ENCODE data around the gene DHRS11. TPM values are rescaled to one million over a fixed set of nuclear protein-coding genes. Genes with fewer than 3 reads are reported as not detected.

The DHRS11 gene
- total RNA-seq, 1 donor from 2014 or later = 12.4 TPM

GRCh38 chr17:36629252-36629847, 37.7 kb downstream of the DHRS11 start:
- Mint-ChIP-seq H3K4me1 (ENCODE audit: low read depth) (no peaks in the 10 kb centered on the region), H3K27ac (no peak overlapping the region), H3K27me3 (ENCODE audit: low read depth) (peaks cover 5% of the 10 kb centered on the region), H3K36me3 (ENCODE audit: low read depth) (no peaks in the 10 kb centered on the region), H3K4me3 (ENCODE audit: low read depth) (no peak overlapping the region), H3K9me3 (no peaks in the 10 kb centered on the region)
- peak; percentile 68 for DNase-seq (ENCODE audit: low spot score)
- intact Hi-C loops (cut with micrococcal nuclease) = loop anchor here (1.0 to 5.0 kb wide), 4 partner anchors 78 to 418 kb away; no protein-coding TSS in a partner anchor

GRCh38 chr17:36629970-36630502, 38.4 kb downstream of the DHRS11 start:
- Mint-ChIP-seq H3K27ac (no peak overlapping the region), H3K27me3 (ENCODE audit: low read depth) (peaks cover 5% of the 10 kb centered on the region), H3K4me3 (ENCODE audit: low read depth) (no peak overlapping the region), H3K9me3 (no peaks in the 10 kb centered on the region), H3K4me1 (ENCODE audit: low read depth) (no peaks in the 10 kb centered on the region), H3K36me3 (ENCODE audit: low read depth) (no peaks in the 10 kb centered on the region)
- DNase-seq (ENCODE audit: low spot score) = no peak
- intact Hi-C loops (cut with micrococcal nuclease) = loop anchor here (1.0 to 5.0 kb wide), 4 partner anchors 77 to 417 kb away; no protein-coding TSS in a partner anchor

GRCh38 chr17:36631022-36631421, 39.3 kb downstream of the DHRS11 start:
- H3K36me3 Mint-ChIP-seq (ENCODE audit: low read depth) = no peaks in the 10 kb centered on the region
- H3K4me1 Mint-ChIP-seq (ENCODE audit: low read depth) = no peaks in the 10 kb centered on the region
- no peaks in the 10 kb centered on the region for H3K9me3 Mint-ChIP-seq
- H3K27me3 Mint-ChIP-seq (ENCODE audit: low read depth) = peaks cover 5% of the 10 kb centered on the region
- no peak for DNase-seq (ENCODE audit: low spot score)
- intact Hi-C loops (cut with micrococcal nuclease) = no loop called here
- no peak overlapping the region for H3K27ac Mint-ChIP-seq
- no peak overlapping the region for H3K4me3 Mint-ChIP-seq (ENCODE audit: low read depth)

GRCh38 chr17:36632916-36633771, 41.5 kb downstream of the DHRS11 start:
- H3K4me1 Mint-ChIP-seq (ENCODE audit: low read depth) = no peaks in the 10 kb centered on the region
- H3K9me3 Mint-ChIP-seq = no peaks in the 10 kb centered on the region
- H3K27ac Mint-ChIP-seq = no peak overlapping the region
- H3K36me3 Mint-ChIP-seq (ENCODE audit: low read depth) = no peaks in the 10 kb centered on the region
- H3K4me3 Mint-ChIP-seq (ENCODE audit: low read depth) = no peak overlapping the region
- intact Hi-C loops (cut with micrococcal nuclease) = no loop called here
- peaks cover 9% of the 10 kb centered on the region for H3K27me3 Mint-ChIP-seq (ENCODE audit: low read depth)
- no peak for DNase-seq (ENCODE audit: low spot score)

GRCh38 chr17:36640346-36640745, 48.7 kb downstream of the DHRS11 start:
- peaks cover 10% of the 10 kb centered on the region for H3K4me1 Mint-ChIP-seq (ENCODE audit: low read depth)
- peaks cover 58% of the 10 kb centered on the region for H3K27me3 Mint-ChIP-seq (ENCODE audit: low read depth)
- intact Hi-C loops (cut with micrococcal nuclease) = loop anchor here (5.0 kb wide), 1 partner anchor 67 kb away; no protein-coding TSS in a partner anchor

GRCh38 chr17:36640836-36641235, 49.2 kb downstream of the DHRS11 start:
- H3K4me3 Mint-ChIP-seq (ENCODE audit: low read depth) = no peak overlapping the region
- intact Hi-C loops (cut with micrococcal nuclease) = loop anchor here (5.0 kb wide), 1 partner anchor 66 kb away; no protein-coding TSS in a partner anchor
- no peaks in the 10 kb centered on the region for H3K36me3 Mint-ChIP-seq (ENCODE audit: low read depth)
- DNase-seq (ENCODE audit: low spot score) = no peak
- peaks cover 10% of the 10 kb centered on the region for H3K4me1 Mint-ChIP-seq (ENCODE audit: low read depth)
- H3K27ac Mint-ChIP-seq = no peak overlapping the region
- H3K9me3 Mint-ChIP-seq = no peaks in the 10 kb centered on the region
- peaks cover 60% of the 10 kb centered on the region for H3K27me3 Mint-ChIP-seq (ENCODE audit: low read depth)

More at GRCh38 chr17:36640346-36640745, 48.7 kb downstream of the DHRS11 start:
- Mint-ChIP-seq H3K9me3 (no peaks in the 10 kb centered on the region), H3K36me3 (ENCODE audit: low read depth) (no peaks in the 10 kb centered on the region), H3K4me3 (ENCODE audit: low read depth) (no peak overlapping the region), H3K27ac (no peak overlapping the region)
- no peak for DNase-seq (ENCODE audit: low spot score)

GRCh38 chr17:36641331-36641876, 49.7 kb downstream of the DHRS11 start:
- Mint-ChIP-seq H3K9me3 (no peaks in the 10 kb centered on the region), H3K36me3 (ENCODE audit: low read depth) (no peaks in the 10 kb centered on the region), H3K4me1 (ENCODE audit: low read depth) (peaks cover 10% of the 10 kb centered on the region), H3K4me3 (ENCODE audit: low read depth) (no peak overlapping the region), H3K27me3 (ENCODE audit: low read depth) (peaks cover 64% of the 10 kb centered on the region), H3K27ac (no peak overlapping the region)
- intact Hi-C loops (cut with micrococcal nuclease) = loop anchor here (5.0 kb wide), 1 partner anchor 66 kb away; no protein-coding TSS in a partner anchor
- DNase-seq (ENCODE audit: low spot score) = no peak

GRCh38 chr17:36641877-36642845, 50.5 kb downstream of the DHRS11 start:
- intact Hi-C loops (cut with micrococcal nuclease) = loop anchor here (5.0 kb wide), 1 partner anchor 65 kb away; no protein-coding TSS in a partner anchor
- peak overlapping the region; percentile 56 for H3K4me3 Mint-ChIP-seq (ENCODE audit: low read depth)
- DNase-seq (ENCODE audit: low spot score) = no peak
- H3K4me1 Mint-ChIP-seq (ENCODE audit: low read depth) = peaks cover 10% of the 10 kb centered on the region
- no peaks in the 10 kb centered on the region for H3K9me3 Mint-ChIP-seq
- no peak overlapping the region for H3K27ac Mint-ChIP-seq
- H3K36me3 Mint-ChIP-seq (ENCODE audit: low read depth) = no peaks in the 10 kb centered on the region
- peaks cover 68% of the 10 kb centered on the region for H3K27me3 Mint-ChIP-seq (ENCODE audit: low read depth)

GRCh38 chr17:36643086-36643685, 51.5 kb downstream of the DHRS11 start:
- Mint-ChIP-seq H3K36me3 (ENCODE audit: low read depth) (no peaks in the 10 kb centered on the region), H3K9me3 (no peaks in the 10 kb centered on the region), H3K27ac (no peak overlapping the region), H3K27me3 (ENCODE audit: low read depth) (peaks cover 68% of the 10 kb centered on the region), H3K4me1 (ENCODE audit: low read depth) (peaks cover 10% of the 10 kb centered on the region), H3K4me3 (ENCODE audit: low read depth) (no peak overlapping the region)
- intact Hi-C loops (cut with micrococcal nuclease) = loop anchor here (5.0 kb wide), 1 partner anchor 64 kb away; no protein-coding TSS in a partner anchor
- no peak for DNase-seq (ENCODE audit: low spot score)

- Mint-ChIP-seq H3K27me3 (ENCODE audit: low read depth) (peaks cover 62% of the 10 kb centered on the region), H3K4me3 (ENCODE audit: low read depth) (no peak overlapping the region), H3K36me3 (ENCODE audit: low read depth) (no peaks in the 10 kb centered on the region), H3K4me1 (ENCODE audit: low read depth) (peaks cover 10% of the 10 kb centered on the region), H3K27ac (no peak overlapping the region), H3K9me3 (no peaks in the 10 kb centered on the region)
- intact Hi-C loops (cut with micrococcal nuclease) = no loop called here
- DNase-seq (ENCODE audit: low spot score) = no peak
These were observed 53.7 kb downstream of the DHRS11 start for GRCh38 chr17:36645422-36645821.

GRCh38 chr17:36647636-36648035, 56.0 kb downstream of the DHRS11 start:
- intact Hi-C loops (cut with micrococcal nuclease) = no loop called here
- no peaks in the 10 kb centered on the region for H3K36me3 Mint-ChIP-seq (ENCODE audit: low read depth)
- H3K4me1 Mint-ChIP-seq (ENCODE audit: low read depth) = peaks cover 6% of the 10 kb centered on the region
- H3K9me3 Mint-ChIP-seq = no peaks in the 10 kb centered on the region
- DNase-seq (ENCODE audit: low spot score) = no peak
- peaks cover 53% of the 10 kb centered on the region for H3K27me3 Mint-ChIP-seq (ENCODE audit: low read depth)
- no peak overlapping the region for H3K27ac Mint-ChIP-seq
- H3K4me3 Mint-ChIP-seq (ENCODE audit: low read depth) = no peak overlapping the region
